ELR (cell line): ENCODE measurements around the gene SPATA13.
"Not testable (repeated sequence)": the region's sequence is repeated elsewhere in the genome, so short reads cannot be mapped to it uniquely, and the experiment has no call there.

Experiments used
- DNase-seq: peaks from one replicate; pipeline ENCODE4 v3.0.0-alpha.2; 2015; ENCODE audit warnings: low read depth

Gene SPATA13

DNA sequence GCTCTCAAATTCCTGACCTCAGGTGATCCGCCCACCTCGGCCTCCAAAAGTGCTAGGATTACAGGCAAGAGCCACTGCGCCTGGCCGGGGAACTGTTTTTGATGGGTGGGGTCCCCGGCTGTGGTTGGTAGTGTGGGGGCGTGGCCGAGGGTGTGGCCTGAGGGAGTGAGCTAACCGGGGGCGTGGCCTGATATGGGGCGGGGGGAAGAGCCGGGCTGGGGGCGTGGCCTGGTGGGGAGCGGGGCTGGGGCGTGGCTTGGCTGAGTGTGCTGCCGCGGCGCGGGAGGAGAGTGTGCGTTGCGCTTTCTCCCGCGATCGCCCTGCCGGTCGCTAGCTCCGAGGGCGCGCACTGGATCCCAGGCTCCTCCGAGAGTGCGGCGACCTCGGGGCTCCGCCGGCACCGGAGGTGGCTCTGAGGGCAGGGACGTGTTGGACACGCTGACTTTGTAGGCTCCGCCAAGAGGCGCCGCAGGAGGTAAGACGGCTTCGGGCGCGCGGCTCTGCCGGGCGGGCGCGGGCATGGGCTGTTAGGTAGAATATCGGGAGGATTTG, at the start of gene SPATA13:
Gene SPATA13, plus strand, starts transcription at position 263 of the 552 bp plus-strand sequence. CDS start 62,210 bp downstream, outside the sequence.
- DNase-seq, result peak; percentile 93

DNA sequence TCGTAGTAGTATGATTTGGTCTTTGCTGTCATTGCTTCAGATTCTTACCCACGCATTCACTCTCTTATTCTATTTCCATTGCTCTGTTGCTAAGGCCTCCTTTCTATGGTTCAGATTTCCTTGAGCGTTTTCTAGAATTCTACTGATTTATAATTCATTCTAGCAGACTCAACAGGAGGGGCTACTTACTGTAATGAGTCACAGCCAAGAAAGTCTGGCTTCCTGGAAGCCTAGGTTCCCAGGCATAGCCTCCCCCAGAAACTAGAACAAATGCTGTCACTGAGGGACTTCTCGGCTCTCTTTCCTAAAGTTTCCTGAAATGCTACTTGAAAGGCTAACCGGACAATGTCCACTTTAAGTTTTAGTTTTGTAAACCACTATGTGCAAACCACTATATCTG, 47.7 kb upstream of the SPATA13 start:
- no peak for DNase-seq

GRCh38 chr13:24115671-24116070, 44.8 kb upstream of the SPATA13 start:
- DNase-seq, result no peak

GRCh38 chr13:24116131-24116530, 44.4 kb upstream of the SPATA13 start:
- no peak for DNase-seq

GRCh38 chr13:24118576-24118975, 41.9 kb upstream of the SPATA13 start:
- DNase-seq, result no peak

DNA sequence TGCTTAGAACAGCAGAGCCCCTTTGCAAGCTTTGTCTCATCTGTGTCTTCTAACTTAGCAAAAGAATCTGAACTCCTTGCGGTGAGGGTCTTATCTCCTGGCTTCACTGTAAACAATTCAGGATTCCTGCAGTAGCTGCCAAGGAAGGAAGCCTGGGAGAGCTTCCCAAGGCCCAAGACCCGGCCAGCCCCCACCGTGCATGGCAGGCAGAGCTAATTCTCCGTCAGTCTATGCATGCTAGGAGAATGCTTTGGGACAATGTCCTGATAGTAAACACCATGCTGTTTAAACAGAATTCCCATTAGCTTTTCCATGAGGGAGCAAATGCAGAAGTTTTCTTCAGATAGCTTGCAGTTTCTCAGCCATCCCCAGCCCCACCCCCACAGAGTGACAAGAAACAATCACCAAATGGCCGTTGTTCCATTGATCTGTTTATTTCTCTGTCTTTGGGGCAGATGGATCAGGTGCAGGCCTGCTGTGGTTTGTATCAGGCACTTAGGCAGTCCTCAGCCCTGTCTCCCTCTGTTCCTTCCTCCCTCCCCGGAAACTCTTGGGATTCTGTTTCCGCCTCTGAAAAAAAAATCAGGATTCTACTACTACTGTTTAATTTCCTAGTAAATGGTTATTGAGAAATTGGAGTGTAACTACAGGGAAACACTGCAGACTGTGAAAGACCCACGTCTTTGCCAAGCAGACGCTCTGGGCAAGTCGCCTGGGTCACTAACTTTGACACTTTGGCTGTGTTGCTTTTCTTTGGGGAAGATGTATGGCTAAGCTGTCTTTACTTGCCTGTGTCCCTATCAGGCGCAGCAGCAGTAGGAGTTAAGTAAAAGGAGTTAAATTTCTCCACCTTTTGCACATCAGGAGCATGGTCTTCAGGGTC, 40.7 kb upstream of the SPATA13 start:
- DNase-seq, result no peak

GRCh38 chr13:24122045-24122444, 38.5 kb upstream of the SPATA13 start:
- not testable (repeated sequence) for DNase-seq

DNA sequence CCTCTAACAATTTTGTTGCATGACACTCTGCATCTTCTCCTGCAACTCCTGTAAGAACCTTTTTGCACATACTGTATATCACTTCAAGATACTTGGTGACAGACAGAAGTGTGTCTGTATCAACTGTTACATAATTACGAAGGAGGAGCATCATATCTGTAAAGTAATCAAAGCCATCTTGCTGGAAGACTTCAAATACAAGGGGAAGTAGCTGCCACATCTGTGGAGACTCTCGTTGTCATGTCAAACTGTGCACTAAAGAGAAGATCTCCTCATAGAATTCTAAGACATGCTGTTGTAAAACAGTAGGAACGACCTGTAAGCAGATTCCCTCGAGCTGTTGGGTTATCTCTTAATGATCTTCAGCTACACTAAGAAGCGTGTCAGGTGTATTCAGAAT, 38.0 kb upstream of the SPATA13 start:
- DNase-seq, result no peak

DNA sequence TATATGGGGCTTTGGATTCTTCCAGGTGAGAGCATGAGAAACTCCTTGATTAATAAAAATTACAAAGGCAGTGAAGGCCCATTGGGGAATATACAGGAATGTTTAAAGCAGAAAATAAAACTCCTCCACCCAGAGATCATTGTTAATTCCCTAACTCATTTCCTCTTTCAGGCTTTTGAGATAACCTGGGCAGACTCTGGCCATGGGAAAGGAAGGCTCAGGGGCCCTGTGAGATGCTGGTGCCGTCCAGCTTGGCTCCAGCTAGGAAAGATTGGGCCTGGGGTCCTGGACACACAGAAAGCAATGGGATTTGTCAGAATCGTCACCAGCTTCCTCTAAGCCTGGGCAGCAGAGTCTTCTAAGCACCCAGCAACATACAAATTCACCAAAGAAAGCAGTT, 36.8 kb upstream of the SPATA13 start:
- DNase-seq, result no peak

DNA sequence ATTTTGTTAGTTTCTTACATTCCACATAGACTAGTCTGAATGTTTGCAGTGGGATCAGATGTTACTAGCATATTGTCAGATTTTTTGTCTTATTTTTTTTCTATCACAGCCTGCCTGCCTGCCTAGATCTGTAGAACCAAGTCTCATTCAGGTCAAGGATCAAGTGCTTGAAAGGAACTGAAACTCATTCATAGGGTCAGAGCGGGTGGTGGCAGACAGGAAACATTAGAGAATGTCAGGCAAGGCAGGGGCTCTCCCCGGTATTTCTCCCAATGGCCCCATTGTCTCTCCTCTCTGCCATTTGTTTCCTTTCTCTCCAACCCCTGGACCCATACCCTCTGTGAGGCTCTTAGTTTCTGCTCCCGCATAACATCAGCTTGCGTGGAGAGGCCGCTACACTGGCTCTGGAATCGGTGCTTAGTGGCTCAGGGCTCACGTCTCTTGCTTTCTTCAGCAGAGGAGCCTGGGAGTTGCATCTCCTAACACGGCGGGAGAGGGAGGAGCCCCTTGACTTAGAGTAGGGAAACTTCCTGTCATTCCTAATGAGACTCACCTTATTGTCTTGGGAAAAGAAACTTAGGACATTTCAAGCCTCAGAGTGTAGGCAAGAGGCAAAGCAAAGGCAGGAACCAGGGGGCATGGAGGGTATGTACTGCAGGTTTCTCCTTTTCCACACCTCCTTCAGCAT, 35.6 kb upstream of the SPATA13 start:
- no peak for DNase-seq

GRCh38 chr13:24127116-24127631, 33.3 kb upstream of the SPATA13 start:
- peak; percentile 33 for DNase-seq

DNA sequence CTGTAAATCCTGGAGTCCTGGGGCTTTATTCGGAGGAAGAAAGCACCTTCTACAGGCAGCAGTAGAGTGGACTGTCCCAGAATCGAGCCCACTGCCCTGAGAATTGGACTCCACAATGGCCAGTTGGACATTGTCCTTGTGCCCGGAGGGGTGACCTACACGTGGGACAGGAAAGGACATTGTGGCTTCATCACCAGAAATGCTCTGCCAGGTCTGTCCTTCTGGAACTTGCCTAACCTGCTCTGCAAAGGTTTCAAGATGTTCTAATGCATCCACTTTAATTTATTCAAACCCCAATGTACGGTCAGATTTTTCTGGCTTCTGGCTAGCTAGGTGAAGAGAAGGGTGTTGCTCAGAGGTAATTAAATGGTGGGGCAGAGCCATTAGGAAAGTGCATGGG, 32.4 kb upstream of the SPATA13 start:
- DNase-seq, result no peak

DNA sequence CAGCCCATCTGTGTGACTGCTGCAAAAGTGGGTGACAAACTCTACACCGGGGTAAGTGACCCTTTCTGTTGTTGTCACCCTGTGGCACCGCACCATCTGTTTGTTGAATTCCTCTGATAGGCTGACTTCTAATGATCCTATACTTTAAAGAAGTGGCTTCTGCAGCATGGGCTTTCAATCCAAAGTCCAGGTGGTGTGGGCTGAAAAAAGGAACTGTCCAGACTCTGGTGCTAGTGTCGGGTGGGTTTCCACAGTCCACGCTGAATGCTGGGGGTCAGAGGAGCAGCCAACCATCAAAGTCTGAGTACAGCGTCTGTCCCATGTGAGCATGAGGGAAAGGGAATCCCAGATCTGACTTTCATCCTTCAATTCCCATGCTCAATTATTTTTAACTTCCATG, 31.6 kb upstream of the SPATA13 start:
- no peak for DNase-seq

DNA sequence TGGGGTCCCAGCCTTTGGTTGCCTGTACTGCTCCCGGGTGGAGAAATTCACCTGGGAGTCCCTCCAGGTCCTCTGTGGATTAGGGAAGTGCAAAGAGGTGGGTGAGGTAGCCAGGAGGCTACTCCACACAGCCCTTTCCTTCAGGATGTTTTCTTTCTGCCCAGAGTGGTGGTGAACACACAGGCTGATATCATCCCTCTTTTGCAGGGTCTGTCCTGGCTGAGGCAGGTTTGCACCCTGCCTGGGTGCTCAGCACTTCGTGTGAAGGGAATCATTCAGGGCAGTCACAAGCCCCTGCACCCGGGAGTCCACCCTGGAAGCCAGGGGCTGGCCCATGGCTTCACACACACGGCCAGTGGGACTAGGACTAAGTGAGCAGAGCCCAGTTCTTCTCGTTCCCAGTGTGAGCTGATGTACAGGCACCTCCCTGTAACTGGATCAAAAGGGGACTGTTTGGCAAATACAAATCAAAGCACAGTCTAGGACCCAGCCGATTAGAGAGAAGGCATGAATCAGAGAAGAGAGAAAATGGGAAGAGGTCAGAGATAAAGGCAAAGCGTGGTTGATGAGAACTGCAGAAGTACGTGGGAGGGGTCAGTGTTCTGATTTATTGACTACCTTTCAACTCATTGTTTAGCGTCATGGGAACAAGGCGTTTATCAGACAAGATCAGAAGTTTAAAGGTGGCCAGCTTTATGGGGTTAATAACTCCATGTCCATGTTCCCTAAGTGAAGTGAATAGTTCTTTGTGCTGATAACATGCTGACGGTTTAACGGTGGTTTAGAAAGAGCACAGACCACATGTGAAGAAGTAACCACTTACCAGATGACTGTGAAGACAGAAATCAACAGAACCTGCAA, 30.4 kb upstream of the SPATA13 start:
- DNase-seq, result no peak

GRCh38 chr13:24131749-24132148, 28.8 kb upstream of the SPATA13 start:
- no peak for DNase-seq

DNA sequence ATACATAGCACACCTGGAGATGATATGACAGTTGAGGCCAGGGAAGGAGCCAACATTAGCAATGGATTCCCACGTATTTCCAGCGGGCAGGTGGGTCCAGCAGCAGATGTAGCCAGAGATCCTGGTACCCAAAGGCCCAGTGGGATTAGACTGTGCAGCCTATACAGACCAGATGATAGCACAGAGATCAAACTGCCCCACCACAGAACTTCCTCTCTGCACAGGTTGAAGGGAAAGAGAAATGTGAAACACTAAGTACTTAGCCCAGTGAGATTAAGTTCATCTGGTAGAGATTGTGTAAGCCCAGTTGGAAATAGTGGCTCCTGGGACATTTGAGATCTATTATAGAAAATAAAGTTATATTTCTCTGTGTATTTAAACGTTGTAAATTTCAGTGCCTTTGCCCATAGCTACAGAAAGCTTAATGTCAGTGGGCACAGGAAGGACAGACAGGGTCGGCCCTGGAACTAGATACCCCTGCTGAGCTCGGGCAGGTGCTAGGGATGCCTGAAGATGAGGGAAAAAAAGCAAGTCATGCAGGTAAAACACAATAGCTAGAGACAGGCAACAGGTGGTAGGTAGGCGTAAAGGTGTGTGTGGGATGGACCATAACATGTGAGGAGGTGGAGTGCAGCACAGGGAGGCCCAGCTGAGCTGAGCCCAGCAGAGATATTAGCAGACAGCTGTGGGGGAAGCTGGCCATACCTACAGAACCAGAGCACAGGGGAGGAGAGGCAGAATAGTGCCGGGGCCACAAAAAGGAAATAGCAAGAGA, 27.3 kb upstream of the SPATA13 start:
- DNase-seq, result no peak

GRCh38 chr13:24134231-24134630, 26.3 kb upstream of the SPATA13 start:
- no peak for DNase-seq

DNA sequence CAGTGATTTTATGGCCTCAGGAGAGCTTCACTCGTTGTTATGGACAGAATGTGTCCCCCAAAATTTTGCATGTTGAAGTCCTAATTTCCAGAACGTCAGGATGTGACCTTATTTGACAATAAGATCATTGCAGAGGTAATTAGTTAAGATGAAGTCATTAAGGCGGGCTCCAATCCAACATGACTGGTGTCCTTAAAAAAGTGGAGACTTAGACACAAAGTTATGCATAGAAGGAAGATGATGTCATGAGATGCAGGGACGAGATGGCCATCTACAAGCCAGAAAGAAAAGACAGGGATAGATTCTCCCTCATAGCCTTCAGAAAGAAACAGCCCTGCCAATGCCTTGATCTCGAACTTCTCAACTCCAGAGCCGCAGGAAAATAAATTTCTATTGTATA, 25.8 kb upstream of the SPATA13 start:
- DNase-seq, result peak; percentile 33

- peak; percentile 80 for DNase-seq
Observed at GRCh38 chr13:24135674-24136300, 24.7 kb upstream of the SPATA13 start.

DNA sequence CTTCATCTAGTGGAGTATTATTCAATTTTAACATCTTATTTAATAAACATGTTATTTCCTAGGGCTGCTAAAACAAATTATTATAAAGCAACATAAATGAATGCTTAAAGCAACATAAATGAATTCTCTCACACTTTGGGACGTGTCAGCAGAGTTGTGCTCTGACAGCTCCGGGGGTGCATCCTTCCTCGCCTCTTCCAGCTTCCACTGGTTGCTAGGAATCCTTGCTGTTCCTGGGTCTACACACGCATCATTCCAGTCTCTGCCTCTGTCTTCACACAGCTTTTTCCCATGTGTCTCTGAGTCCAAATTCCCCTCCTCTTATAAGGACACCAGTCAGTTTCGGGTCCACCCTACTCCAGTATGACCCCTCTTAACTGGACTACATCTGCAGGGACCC, 21.6 kb upstream of the SPATA13 start:
- DNase-seq, result no peak
